Anterior cingulate cortex (tissue), 58 donors: ENCODE results near the gene KCNJ6.
"Not testable (repeated sequence)": the region's sequence is repeated elsewhere in the genome, so short reads cannot be mapped to it uniquely, and the experiment has no call there.

Source experiments
- DNase-seq, 58 donors: peaks; one replicate each; lab custom pipeline; 2025; lab: John Stamatoyannopoulos, UW

Gene KCNJ6

DNA sequence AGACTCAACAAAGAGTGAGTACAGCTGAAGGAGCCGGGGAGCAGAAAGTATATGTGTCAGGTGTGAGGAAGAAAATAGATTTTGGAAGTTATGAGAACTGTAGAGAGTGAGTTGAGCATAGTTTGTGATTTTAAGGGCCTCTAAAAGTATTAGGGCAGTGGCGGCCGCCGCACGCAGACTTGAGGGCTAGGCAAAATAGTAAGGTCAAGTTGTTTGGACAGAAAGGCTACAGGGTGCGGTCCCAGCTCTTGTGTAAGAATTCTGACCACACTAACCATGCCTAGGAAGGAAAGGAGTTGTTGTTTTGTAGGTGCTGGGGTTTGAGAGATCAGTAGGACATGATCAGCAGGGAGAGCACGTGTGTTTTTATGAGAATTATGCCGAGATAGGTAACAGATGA, 327.6 kb downstream of the KCNJ6 start:
- not testable (repeated sequence) for DNase-seq

DNA sequence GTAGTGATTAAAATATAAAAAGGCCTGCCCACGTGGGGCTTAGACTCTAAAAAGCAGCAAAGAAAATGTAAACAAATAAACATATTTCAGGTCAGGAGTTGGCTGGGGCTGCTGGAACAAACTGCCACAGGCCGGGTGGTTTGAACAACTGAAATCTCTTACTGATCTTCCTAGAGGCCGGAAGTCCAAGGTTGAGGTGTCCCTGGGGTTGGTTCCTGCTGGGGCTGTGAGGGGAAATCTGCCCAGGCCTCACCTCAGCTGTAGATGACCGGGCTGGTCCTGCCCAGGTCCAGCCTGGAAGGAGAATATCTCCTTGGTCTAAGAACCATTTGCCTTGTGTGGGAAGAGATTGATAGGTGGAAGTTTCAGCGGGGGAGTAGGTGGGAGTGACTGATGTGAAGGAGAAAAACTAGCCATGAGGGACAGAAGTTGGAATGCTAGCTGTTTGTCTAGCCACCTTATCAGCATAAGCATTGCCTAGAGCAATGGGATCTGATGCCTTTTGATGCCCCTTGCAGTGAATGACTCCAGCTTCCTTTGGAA, 328.6 kb downstream of the KCNJ6 start:
- DNase-seq, result no peak

GRCh38 chr21:37587203-37587602, 329.1 kb downstream of the KCNJ6 start:
- no peak for DNase-seq

GRCh38 chr21:37582590-37582989, 333.7 kb downstream of the KCNJ6 start:
- peak in 2 of 58 donors; percentile 2 to 9 for DNase-seq

DNA sequence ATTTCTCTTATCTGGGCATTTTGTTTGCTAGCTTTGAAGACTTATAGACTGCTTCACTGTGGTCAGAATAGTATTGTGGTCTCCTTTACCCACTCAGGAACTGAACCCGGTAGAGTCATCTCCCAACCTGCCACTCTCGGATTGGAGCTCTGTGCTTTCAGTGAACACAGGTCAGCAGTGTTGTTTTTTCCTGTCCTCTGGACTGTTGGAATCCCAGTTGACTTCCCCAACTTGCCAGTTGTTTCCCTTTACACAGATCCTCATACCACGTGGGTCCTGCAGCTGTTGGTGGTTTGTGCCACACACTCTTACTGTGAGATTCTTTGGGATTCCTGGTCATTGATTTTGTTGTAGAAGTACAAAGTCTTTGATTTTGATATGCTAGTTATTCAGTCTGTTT, 335.6 kb downstream of the KCNJ6 start:
- no peak for DNase-seq

GRCh38 chr21:37579356-37579755, 336.9 kb downstream of the KCNJ6 start:
- no peak for DNase-seq

DNA sequence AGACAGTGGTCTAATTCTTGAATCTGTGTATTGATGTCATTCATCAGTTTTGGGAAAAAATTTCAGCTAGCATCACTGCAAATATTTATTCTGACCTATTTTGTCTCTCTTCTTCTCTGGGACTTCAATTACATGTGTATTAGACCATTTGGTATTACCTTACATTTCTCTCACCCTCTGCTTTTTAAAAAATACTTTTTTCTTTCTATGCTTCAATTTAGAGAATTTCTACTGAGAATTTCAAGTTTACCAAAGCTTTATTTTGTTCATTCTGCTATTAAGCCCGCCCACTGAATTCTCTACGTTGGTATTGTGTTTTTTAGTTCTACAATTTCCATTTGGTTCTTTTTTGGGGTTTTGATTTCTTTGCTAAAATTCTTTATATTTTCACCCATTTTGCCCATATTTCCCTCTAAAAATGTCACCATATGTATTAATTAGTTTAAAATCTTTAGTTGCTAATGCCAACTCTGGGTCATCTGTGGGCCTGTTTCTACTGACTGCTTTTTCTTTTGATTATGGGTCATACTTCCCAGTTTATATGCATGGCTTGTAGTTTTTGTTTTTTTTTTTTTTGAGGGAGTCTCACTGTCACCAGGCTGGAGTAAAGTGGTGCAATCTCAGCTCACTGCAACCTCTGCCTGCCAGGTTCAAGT, 337.7 kb downstream of the KCNJ6 start:
- no peak for DNase-seq

GRCh38 chr21:37576929-37577328, 339.3 kb downstream of the KCNJ6 start:
- not testable (repeated sequence) for DNase-seq

- no peak for DNase-seq
These were observed 340.7 kb downstream of the KCNJ6 start for GRCh38 chr21:37575580-37575979.

DNA sequence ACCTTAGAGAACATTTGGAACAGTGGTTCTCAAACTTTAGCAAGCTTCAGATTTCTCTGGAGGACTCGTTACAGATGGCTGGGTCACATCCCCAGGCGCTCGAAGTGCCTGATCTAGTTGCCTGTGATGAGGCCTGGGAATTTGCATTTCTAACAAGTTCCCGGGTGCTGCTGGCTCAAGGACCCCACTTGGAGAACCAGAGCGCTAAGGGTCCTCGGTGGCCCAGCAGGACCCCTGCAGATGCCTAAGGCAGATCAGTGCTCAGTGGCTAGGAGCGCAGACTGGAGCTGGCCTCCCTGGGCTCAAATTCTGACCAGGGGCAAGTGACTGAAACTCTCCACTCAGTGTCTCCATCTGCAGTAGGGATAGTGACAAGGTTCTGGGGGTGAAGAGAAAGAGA, 341.5 kb downstream of the KCNJ6 start:
- no peak for DNase-seq

DNA sequence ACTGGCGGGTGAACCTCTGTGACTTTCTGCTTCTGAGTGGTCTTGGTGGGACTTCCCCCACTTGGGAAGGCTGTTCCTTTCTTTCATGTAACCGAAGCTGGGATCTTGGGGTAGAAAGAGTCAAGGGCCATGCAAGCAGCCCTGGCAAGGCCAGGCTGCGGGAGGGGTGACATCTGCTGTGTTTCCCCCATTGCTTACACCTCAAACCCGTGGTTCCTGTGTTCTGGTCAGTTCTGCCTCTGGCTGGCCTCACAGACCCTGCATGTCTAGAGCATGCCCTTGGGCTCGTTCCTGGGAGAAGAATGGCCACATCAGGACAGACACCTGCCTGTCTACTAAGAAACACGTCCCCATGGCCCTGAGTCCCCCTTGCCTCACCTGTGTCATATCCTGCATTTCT, 341.9 kb downstream of the KCNJ6 start:
- DNase-seq, result no peak

GRCh38 chr21:37571442-37571841, 344.8 kb downstream of the KCNJ6 start:
- no peak for DNase-seq

DNA sequence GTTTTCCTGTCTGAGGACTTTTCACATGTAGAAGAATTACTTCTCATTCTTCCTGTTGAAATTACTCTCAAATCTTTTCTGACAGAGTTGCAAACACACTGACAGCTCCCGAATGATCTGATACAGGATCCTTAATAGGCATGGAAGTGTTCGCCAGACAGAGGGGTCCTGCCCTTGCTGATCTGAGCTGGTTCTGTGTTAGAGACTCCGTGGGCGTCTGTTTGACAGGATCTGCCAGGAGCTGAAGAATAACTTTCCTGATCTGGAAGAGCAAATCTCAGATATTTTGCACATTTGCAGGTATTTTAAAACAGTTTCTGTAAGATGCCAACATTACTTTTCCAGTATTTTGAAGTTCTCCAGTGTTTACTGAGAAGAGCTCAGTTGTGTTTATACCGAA, 347.3 kb downstream of the KCNJ6 start:
- DNase-seq, result no peak

GRCh38 chr21:37568415-37568814, 347.8 kb downstream of the KCNJ6 start:
- DNase-seq, result no peak

- DNase-seq, result peak in 13 of 58 donors; percentile 7 to 61 (median 27)
These were observed 349.3 kb downstream of the KCNJ6 start for GRCh38 chr21:37566790-37567615.

DNA sequence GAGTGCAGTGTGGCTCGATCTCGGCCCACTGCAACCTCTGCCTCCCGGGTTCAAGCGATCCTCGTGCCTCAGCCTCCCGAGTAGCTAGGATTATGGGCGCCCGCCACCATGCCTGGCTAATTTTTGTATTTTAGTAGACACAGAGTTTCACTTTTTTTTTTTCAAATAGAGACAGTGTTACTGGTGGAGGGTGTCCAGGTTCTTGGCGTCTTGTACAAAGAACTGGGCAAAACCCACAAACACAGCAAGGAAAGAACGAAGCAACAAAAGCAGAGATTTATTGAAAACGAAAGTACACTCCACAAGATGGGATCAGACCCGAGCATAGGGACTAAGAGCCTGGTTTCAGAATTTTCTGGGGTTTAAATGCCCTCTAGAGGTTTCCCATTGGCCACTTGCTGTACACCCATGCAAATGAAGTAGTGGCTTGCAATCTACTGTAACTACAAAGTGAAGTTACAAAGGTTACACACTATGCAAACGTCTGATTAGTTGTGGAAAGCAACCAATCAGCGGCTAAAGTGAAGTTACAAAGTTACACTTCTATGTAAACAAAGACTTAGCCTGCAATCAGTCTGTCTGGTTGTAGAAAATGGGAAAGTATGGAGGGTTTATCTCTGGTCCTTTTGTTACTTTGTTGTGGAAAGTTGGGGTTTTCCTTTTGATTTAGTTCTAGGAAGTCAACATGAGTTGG, 350.6 kb downstream of the KCNJ6 start:
- DNase-seq, result peak in 1 of 58 donors; percentile 45

DNA sequence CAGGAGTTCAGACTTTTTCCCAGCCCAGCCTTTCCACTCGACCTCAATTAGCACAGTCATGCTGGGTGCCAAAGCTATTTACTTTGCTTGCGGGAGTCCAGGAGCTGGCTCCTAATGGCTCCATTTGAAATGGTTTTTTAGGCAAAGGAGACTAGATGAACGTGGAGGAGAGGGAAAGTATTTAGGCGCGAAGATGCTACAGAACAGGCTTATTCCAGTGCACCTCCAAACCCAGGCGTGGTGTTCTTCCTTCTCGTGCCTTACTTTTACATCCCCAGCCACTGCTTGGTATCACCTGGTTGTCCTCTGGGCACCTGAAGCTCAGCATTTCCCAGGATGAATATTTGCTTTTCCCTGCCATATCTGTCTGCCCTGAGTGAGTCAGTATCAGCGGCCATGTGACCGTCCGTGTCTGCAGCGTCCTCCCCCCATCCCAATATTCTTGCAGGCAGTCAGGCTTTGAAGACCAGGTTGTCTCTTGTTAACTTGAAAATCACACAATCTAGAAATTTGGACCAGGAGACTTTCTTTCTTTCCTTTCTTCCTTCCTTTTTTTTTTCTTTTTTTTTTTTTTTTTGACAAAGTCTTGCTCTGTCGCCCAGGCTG, 351.2 kb downstream of the KCNJ6 start:
- DNase-seq, result no peak

DNA sequence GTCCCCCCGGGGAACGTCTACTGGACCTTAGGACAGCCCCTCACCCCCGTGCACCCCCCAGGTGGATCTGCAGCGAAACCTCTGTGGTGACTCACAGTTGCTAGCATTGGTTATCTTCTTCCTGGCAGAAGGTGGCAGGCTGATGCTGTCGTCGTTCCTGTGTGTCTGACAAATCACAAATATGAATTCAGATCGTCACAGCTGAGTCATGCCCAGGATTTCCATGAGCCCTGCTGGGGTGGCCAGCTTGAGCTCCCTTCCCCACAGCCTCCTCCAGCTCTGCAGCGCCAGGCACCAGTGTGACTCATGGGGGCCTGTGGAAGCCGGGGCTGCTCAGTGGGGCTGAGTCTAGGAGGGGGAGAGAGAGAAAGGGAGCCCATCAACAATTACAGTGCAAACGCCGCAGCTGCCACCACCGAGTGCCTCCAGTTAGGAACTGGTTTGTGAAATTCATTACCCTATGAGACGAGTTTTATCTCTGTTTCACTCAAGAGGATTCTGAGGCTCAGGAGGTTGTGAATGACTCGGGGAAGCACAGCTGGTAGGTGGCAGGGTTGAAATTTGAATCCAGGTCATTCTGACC, 351.8 kb downstream of the KCNJ6 start:
- peak in 56 of 58 donors; percentile 41 to 92 (median 74) for DNase-seq

DNA sequence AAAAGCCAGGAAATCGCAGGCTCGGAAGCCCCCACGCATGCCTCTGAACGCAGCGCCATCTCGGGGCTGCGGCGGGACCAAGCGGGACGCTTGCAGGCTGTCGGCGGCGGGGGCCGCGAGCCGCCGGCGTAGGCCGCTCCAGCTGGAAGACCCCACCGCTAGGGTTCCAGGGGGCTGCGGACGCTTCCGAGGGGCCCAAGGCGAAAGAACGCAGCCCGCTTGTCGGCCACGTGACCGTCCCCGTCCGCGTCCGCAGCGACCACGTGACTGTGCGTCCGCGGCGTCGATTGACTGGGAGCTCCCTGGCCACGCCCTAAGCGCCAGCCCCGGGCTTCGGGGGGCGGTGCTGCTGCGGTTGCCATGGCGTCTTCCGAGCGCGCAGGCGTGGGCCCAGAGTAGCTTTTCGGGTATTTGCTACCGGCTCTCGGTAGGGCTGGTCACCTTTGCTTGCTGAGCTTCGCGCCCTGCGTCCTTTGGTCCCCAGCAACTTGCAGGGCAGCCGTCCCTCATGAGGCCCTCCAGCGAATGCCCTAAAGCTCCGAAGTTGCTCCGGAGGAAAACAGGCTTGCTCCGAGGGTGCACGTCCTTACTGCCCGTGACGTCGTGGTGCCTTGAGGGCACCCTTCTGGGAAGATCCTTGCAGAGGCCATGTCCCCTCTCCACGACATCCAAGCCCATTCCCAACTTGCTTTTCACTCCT, 352.5 kb downstream of the KCNJ6 start:
- DNase-seq, result peak; percentile 69 to 96 (median 91)
